Measurements from ENCODE around the gene PGLYRP2.
"Not testable (repeated sequence)": the region's sequence is repeated elsewhere in the genome, so short reads cannot be mapped to it uniquely, and the experiment has no call there.

DNA sequence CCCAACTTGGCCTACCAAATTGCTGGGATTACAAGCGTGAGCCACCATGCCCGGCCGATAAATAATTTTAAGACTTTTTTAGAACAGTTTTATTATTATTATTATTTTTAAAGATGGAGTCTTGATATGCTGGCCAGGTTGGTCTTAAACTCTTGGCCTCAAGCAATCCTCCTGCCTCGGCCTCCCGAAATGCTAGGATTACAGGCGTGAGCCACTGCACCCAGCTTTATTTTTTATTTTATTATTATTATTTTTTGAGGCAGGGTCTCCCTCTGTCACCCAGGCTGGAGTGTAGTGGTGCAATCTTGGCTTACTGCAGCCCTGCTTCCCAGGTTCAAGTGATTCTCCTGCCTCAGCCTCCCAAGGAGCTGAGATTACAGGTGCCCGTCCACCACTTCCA lies 1.7 kb upstream of the PGLYRP2 start:
- TF ChIP-seq, protein P1, sequence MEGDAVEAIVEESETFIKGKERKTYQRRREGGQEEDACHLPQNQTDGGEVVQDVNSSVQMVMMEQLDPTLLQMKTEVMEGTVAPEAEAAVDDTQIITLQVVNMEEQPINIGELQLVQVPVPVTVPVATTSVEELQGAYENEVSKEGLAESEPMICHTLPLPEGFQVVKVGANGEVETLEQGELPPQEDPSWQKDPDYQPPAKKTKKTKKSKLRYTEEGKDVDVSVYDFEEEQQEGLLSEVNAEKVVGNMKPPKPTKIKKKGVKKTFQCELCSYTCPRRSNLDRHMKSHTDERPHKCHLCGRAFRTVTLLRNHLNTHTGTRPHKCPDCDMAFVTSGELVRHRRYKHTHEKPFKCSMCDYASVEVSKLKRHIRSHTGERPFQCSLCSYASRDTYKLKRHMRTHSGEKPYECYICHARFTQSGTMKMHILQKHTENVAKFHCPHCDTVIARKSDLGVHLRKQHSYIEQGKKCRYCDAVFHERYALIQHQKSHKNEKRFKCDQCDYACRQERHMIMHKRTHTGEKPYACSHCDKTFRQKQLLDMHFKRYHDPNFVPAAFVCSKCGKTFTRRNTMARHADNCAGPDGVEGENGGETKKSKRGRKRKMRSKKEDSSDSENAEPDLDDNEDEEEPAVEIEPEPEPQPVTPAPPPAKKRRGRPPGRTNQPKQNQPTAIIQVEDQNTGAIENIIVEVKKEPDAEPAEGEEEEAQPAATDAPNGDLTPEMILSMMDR (IDR thresholded peaks at IDR 0.05; ENCODE audit: low read length): not testable (repeated sequence)
- TF ChIP-seq EZH2 (optimal IDR thresholded peaks at IDR 0.05; ENCODE audit: low read depth, low read length): not testable (repeated sequence)

Measured in MM.1S (cell line).